ENCODE results near the gene TMEM51. TPM values are rescaled to one million over a fixed set of nuclear protein-coding genes. Genes with fewer than 3 reads are reported as not detected.

The TMEM51 gene
- total RNA-seq, 2 donors from 2014 or later = 12.1 TPM

DNA sequence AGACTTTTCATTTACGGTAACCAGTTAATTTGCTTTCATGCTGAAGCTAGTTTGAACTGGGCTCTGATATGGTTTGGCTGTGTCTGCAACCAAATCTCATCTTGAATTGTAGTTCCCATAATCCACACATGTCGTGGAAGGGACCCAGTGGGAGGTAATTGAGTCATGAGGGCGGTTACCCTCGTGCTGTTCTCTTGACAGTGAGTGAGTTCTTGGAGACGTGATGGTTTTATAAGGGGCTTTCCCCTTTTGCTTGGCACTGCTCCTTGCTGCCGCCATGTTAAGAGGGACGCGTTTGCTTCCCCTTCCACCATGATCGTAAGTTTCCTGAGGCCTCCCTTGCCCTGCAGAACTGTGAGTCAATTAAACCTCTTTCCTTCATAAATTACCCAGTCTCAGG, 83.2 kb downstream of the TMEM51 start:
- Histone ChIP-seq H3K4me3 (ENCODE audit: low read length) (no peak overlapping the region), H3K4me1 (ENCODE audit: control insufficient read depth, insufficient read depth, low read length) (no peaks in the 10 kb centered on the region), H3K27me3 (ENCODE audit: control insufficient read depth, insufficient read depth, low read length, poor library complexity, severe bottlenecking) (no peaks in the 10 kb centered on the region), H3K36me3 (ENCODE audit: control insufficient read depth, insufficient read depth, low read length) (no peaks in the 10 kb centered on the region), H3K9ac (ENCODE audit: extremely low read depth, low read length, poor library complexity, severe bottlenecking) (no peak overlapping the region), H3K9me3 (ENCODE audit: control insufficient read depth, low read length) (no peaks in the 10 kb centered on the region), H3K27ac (ENCODE audit: low read depth, low read length) (no peak overlapping the region)
- WGBS, 2 experiments (ENCODE audit: insufficient coverage in 1 of 2, insufficient read length in 1 of 2) = 90 to 93% methylated on average over 9 of the region's 9 CpGs
- H3K4me3 Mint-ChIP-seq = no peak overlapping the region
- TF ChIP-seq, protein P1, sequence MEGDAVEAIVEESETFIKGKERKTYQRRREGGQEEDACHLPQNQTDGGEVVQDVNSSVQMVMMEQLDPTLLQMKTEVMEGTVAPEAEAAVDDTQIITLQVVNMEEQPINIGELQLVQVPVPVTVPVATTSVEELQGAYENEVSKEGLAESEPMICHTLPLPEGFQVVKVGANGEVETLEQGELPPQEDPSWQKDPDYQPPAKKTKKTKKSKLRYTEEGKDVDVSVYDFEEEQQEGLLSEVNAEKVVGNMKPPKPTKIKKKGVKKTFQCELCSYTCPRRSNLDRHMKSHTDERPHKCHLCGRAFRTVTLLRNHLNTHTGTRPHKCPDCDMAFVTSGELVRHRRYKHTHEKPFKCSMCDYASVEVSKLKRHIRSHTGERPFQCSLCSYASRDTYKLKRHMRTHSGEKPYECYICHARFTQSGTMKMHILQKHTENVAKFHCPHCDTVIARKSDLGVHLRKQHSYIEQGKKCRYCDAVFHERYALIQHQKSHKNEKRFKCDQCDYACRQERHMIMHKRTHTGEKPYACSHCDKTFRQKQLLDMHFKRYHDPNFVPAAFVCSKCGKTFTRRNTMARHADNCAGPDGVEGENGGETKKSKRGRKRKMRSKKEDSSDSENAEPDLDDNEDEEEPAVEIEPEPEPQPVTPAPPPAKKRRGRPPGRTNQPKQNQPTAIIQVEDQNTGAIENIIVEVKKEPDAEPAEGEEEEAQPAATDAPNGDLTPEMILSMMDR (conservative IDR thresholded peaks at IDR 0.05) = no peak
- H3K4me1 Mint-ChIP-seq = peaks cover 4% of the 10 kb centered on the region
- no peak for DNase-seq
- H3K27me3 Mint-ChIP-seq (ENCODE audit: insufficient read depth) = peaks cover 5% of the 10 kb centered on the region
- H3K9me3 Mint-ChIP-seq = no peaks in the 10 kb centered on the region
- no peaks in the 10 kb centered on the region for H3K36me3 Mint-ChIP-seq (ENCODE audit: low read depth)
- H3K27ac Mint-ChIP-seq = no peak overlapping the region

DNA sequence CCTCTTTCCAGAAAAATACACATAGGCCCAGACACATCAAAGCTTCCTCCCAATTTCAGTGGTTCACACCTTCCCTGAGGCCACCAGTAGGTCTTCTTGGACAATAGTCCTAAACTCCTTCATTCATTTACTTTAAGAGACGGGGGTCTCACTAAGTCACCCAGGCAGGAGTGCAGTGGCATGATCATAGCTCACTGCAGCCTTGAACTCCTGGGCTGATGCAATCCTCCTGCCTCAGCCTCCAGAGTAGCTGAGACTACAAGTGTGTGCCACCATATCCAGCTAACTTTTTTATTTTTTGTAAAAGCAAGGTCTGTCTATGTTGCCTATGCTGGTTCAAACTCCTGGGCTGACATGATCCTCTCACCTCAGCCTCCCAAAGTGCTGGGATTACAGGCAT, 85.2 kb downstream of the TMEM51 start:
- Histone ChIP-seq H3K9ac (ENCODE audit: extremely low read depth, low read length, poor library complexity, severe bottlenecking) (no peak overlapping the region), H3K4me1 (ENCODE audit: control insufficient read depth, insufficient read depth, low read length) (no peaks in the 10 kb centered on the region), H3K9me3 (ENCODE audit: control insufficient read depth, low read length) (no peaks in the 10 kb centered on the region), H3K4me3 (ENCODE audit: low read length) (no peak overlapping the region), H3K27ac (ENCODE audit: low read depth, low read length) (no peak overlapping the region), H3K27me3 (ENCODE audit: control insufficient read depth, insufficient read depth, low read length, poor library complexity, severe bottlenecking) (no peaks in the 10 kb centered on the region), H3K36me3 (ENCODE audit: control insufficient read depth, insufficient read depth, low read length) (no peaks in the 10 kb centered on the region)
- TF ChIP-seq, protein P1 (conservative IDR thresholded peaks at IDR 0.05) = no peak
- Mint-ChIP-seq H3K36me3 (ENCODE audit: low read depth) (no peaks in the 10 kb centered on the region), H3K9me3 (no peaks in the 10 kb centered on the region), H3K4me1 (peaks cover 4% of the 10 kb centered on the region), H3K4me3 (no peak overlapping the region), H3K27ac (no peak overlapping the region), H3K27me3 (ENCODE audit: insufficient read depth) (peaks cover 5% of the 10 kb centered on the region)
- DNase-seq = no peak
- 88% methylated on average over 1 of the region's 1 CpG; no CpG with 5 or more reads in 1 of the 2 experiments for WGBS, 2 experiments (ENCODE audit: insufficient coverage in 1 of 2, insufficient read length in 1 of 2)

DNA sequence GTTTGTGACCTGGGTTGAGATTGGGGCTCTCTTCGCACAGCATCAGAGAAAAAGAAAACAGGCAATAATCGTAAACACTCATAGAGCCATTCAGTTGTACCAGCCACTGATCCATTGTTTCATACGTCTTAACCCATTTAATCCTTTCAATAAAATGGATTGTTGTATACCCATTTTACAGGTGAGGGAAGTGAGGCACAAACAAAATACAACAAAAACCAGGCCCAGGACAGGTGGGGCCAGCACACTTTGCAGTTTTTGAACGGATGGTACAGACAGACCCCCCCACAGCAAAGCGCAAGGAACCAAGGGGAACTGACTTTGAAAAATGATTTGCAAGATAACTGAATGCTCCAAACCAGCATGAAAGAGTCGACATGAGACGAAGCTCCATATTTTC, 89.2 kb downstream of the TMEM51 start:
- DNase-seq = no peak
- Mint-ChIP-seq H3K27ac (no peak overlapping the region), H3K4me3 (no peak overlapping the region), H3K4me1 (peaks cover 15% of the 10 kb centered on the region), H3K27me3 (ENCODE audit: insufficient read depth) (peaks cover 3% of the 10 kb centered on the region), H3K36me3 (ENCODE audit: low read depth) (no peaks in the 10 kb centered on the region), H3K9me3 (no peaks in the 10 kb centered on the region)
- TF ChIP-seq, protein P1 (conservative IDR thresholded peaks at IDR 0.05) = no peak
- no peak overlapping the region for H3K4me3 ChIP-seq (ENCODE audit: low read length)
- no peaks in the 10 kb centered on the region for H3K36me3 ChIP-seq (ENCODE audit: control insufficient read depth, insufficient read depth, low read length)
- H3K4me1 ChIP-seq (ENCODE audit: control insufficient read depth, insufficient read depth, low read length) = peaks cover 2% of the 10 kb centered on the region
- H3K27me3 ChIP-seq (ENCODE audit: control insufficient read depth, insufficient read depth, low read length, poor library complexity, severe bottlenecking) = no peaks in the 10 kb centered on the region
- H3K9me3 ChIP-seq (ENCODE audit: control insufficient read depth, low read length) = no peaks in the 10 kb centered on the region
- 90 to 96% methylated on average over 5 to 7 of the region's 7 CpGs for WGBS, 2 experiments (ENCODE audit: insufficient coverage in 1 of 2, insufficient read length in 1 of 2)
- H3K9ac ChIP-seq (ENCODE audit: extremely low read depth, low read length, poor library complexity, severe bottlenecking) = no peak overlapping the region
- no peak overlapping the region for H3K27ac ChIP-seq (ENCODE audit: low read depth, low read length)
